IMR-90 (cell line): ENCODE data around the gene DLD. TPM values are rescaled to one million over a fixed set of nuclear protein-coding genes. Genes with fewer than 3 reads are reported as not detected.

Experiments used
- ATAC-seq: fragments of 200-7000 bp; cut with Tn5 transposase; 2 replicates; pipeline ENCODE4 v1.9.1; 2020; ENCODE audit warnings: low read depth, mild to moderate bottlenecking, moderate library complexity
- BruUV-seq: library from RNA; stranded (reverse); fragments of 400-500 nt; replicated peaks from 2 replicates; lab custom pipeline; 2021; lab: Mats Ljungman, UMichigan
- CTCF ChIA-PET: fragments of 300-600 bp; formaldehyde crosslinking; extraction: SDS; loops from one replicate; lab custom pipeline; 2021; ENCODE audit warnings: antibody characterized with exemption; lab: Yijun Ruan, JAX
- POLR2A ChIA-PET: fragments of 300-600 bp; sonication (Branson Sonifier 250); formaldehyde crosslinking; loops from one replicate; lab custom pipeline; 2022; ENCODE audit warnings: antibody characterized with exemption; ENCODE audit not compliant: unreplicated experiment; lab: Charles Lee
- DNase-seq: peaks from one replicate; pipeline ENCODE4 v3.0.0; 2013
- H2AFZ ChIP-seq: replicated peaks from 2 replicates; pipeline ENCODE3; 2013; ENCODE audit warnings: low read length, mild to moderate bottlenecking; ENCODE audit not compliant: poor library complexity
- H2AK5ac ChIP-seq: 2 replicates; pipeline ENCODE4 v1.6.1; 2013; ENCODE audit warnings: low read depth, low read length, inconsistent platforms
- H2AK9ac ChIP-seq: replicated peaks from 2 replicates; pipeline ENCODE3; 2013; ENCODE audit warnings: mild to moderate bottlenecking, low read depth, low read length, moderate library complexity; ENCODE audit not compliant: poor library complexity
- H2BK120ac ChIP-seq: 2 replicates; pipeline ENCODE4 v1.6.1; 2013; ENCODE audit warnings: low read depth, low read length, inconsistent platforms
- H2BK15ac ChIP-seq: 3 replicates; pipeline ENCODE4 v1.6.1; 2013; ENCODE audit warnings: low read depth, low read length, inconsistent platforms
- H2BK20ac ChIP-seq: 2 replicates; pipeline ENCODE4 v1.6.1; 2013; ENCODE audit warnings: low read depth, mild to moderate bottlenecking, inconsistent platforms, low read length, moderate library complexity
- H2BK5ac ChIP-seq: 2 replicates; pipeline ENCODE4 v1.6.1; 2013; ENCODE audit warnings: mild to moderate bottlenecking, low read depth, low read length, inconsistent platforms; ENCODE audit not compliant: poor library complexity, severe bottlenecking
- H3K14ac ChIP-seq: replicated peaks from 2 replicates; pipeline ENCODE4 v1.6.1; 2013; ENCODE audit warnings: low read depth, low read length, inconsistent platforms
- H3K18ac ChIP-seq: 2 replicates; pipeline ENCODE4 v1.6.1; 2013; ENCODE audit warnings: low read depth, low read length, control low read depth
- H3K23ac ChIP-seq: 2 replicates; pipeline ENCODE4 v1.6.1; 2013; ENCODE audit warnings: low read depth, low read length, inconsistent platforms
- H3K27ac ChIP-seq: 2 replicates; pipeline ENCODE4 v1.5.1; 2013; ENCODE audit warnings: mild to moderate bottlenecking, control low read depth, low read length; ENCODE audit not compliant: insufficient read depth
- H3K27me3 ChIP-seq: 2 replicates; pipeline ENCODE4 v1.6.1; 2013; ENCODE audit warnings: low read length; ENCODE audit not compliant: control insufficient read depth, insufficient read depth
- H3K36me3 ChIP-seq: 2 replicates; pipeline ENCODE4 v1.6.1; 2013; ENCODE audit warnings: low read length, mixed read lengths; ENCODE audit not compliant: control insufficient read depth, insufficient read depth
- H3K4ac ChIP-seq: 2 replicates; pipeline ENCODE4 v1.6.1; 2013; ENCODE audit warnings: low read depth, low read length, inconsistent platforms
- H3K4me1 ChIP-seq: 2 replicates; pipeline ENCODE4 v1.6.1; 2013; ENCODE audit warnings: low read length, mixed read lengths; ENCODE audit not compliant: control insufficient read depth, insufficient read depth
- H3K4me2 ChIP-seq: 2 replicates; pipeline ENCODE4 v1.6.1; 2013; ENCODE audit warnings: low read depth, mild to moderate bottlenecking, control low read depth, low read length, moderate library complexity
- H3K4me3 ChIP-seq: 2 replicates; pipeline ENCODE4 v1.5.1; 2013; ENCODE audit warnings: low read depth, mild to moderate bottlenecking, control low read depth, low read length, moderate library complexity; ENCODE audit not compliant: insufficient read depth
- H3K56ac ChIP-seq: 2 replicates; pipeline ENCODE4 v1.6.1; 2013; ENCODE audit warnings: low read length, inconsistent platforms; ENCODE audit not compliant: insufficient read depth; ENCODE audit errors: extremely low read depth
- H3K79me1 ChIP-seq, 2 experiments: 2 replicates each; pipeline ENCODE4 v1.6.1; 2013; ENCODE audit warnings: low read length in 2 of 2, inconsistent platforms in 1 of 2, low read depth in 1 of 2
- H3K9ac ChIP-seq: 2 replicates; pipeline ENCODE4 v1.6.1; 2013; ENCODE audit warnings: low read depth, low read length, control low read depth
- H3K9me1 ChIP-seq: 2 replicates; pipeline ENCODE4 v1.6.1; 2013; ENCODE audit warnings: low read length, inconsistent platforms; ENCODE audit not compliant: insufficient read depth
- H3K9me3 ChIP-seq: 2 replicates; pipeline ENCODE4 v1.6.1; 2013; ENCODE audit warnings: low read length; ENCODE audit not compliant: control insufficient read depth, insufficient read depth
- H4K20me1 ChIP-seq: 2 replicates; pipeline ENCODE4 v1.6.1; 2013; ENCODE audit warnings: low read length, inconsistent platforms; ENCODE audit not compliant: insufficient read depth
- H4K5ac ChIP-seq: 2 replicates; pipeline ENCODE4 v1.6.1; 2013; ENCODE audit warnings: mild to moderate bottlenecking, low read depth, low read length, control low read depth
- H4K8ac ChIP-seq, 2 experiments: 2 replicates each; pipeline ENCODE4 v1.6.1; 2013; ENCODE audit warnings: low read depth in 2 of 2, low read length in 2 of 2, control low read depth in 1 of 2, inconsistent platforms in 1 of 2
- H4K91ac ChIP-seq: 2 replicates; pipeline ENCODE4 v1.6.1; 2013; ENCODE audit warnings: low read depth, low read length, inconsistent platforms; ENCODE audit not compliant: insufficient read depth
- BHLHE40 ChIP-seq: fragments of 150-350 bp; IDR thresholded peaks from 2 replicates; pipeline ENCODE4 v1.6.1; 2016; ENCODE audit warnings: mild to moderate bottlenecking, low read depth, low read length
- CEBPB ChIP-seq: IDR thresholded peaks from 2 replicates; pipeline ENCODE4 v1.6.1; 2012; ENCODE audit warnings: low read depth, low read length, improper control_type of control experiment
- CHD1 ChIP-seq: IDR thresholded peaks from 2 replicates; pipeline ENCODE4 v1.6.1; 2012; ENCODE audit warnings: low read depth, low read length, improper control_type of control experiment
- CTCF ChIP-seq: conservative IDR thresholded peaks from 2 replicates; pipeline ENCODE4 v1.5.1; 2012; ENCODE audit warnings: mild to moderate bottlenecking, low read depth, low read length, improper control_type of control experiment
- ELK1 ChIP-seq: fragments of 150-350 bp; IDR thresholded peaks from 2 replicates; pipeline ENCODE4 v1.6.1; 2016; ENCODE audit warnings: low read depth, mild to moderate bottlenecking, low read length, moderate library complexity, borderline replicate concordance
- MAFK ChIP-seq: IDR thresholded peaks from 2 replicates; pipeline ENCODE4 v1.6.1; 2012; ENCODE audit warnings: low read depth, low read length, improper control_type of control experiment
- MAZ ChIP-seq: IDR thresholded peaks from 2 replicates; pipeline ENCODE4 v1.6.1; 2012; ENCODE audit warnings: low read depth, mild to moderate bottlenecking, low read length, improper control_type of control experiment, moderate library complexity, borderline replicate concordance
- MXI1 ChIP-seq: IDR thresholded peaks from 2 replicates; pipeline ENCODE4 v1.6.1; 2012; ENCODE audit warnings: low read depth, mild to moderate bottlenecking, low read length, moderate library complexity, borderline replicate concordance
- NFE2L2 ChIP-seq: fragments of 150-350 bp; IDR thresholded peaks from 2 replicates; pipeline ENCODE4 v1.6.1; 2016; ENCODE audit warnings: low read depth, mild to moderate bottlenecking, low read length
- POLR2A ChIP-seq: IDR thresholded peaks from 2 replicates; pipeline ENCODE4 v1.6.1; 2012; ENCODE audit warnings: mild to moderate bottlenecking, low read depth, low read length
- RAD21 ChIP-seq: IDR thresholded peaks from 2 replicates; pipeline ENCODE4 v1.6.1; 2012; ENCODE audit warnings: low read length, improper control_type of control experiment
- RCOR1 ChIP-seq: IDR thresholded peaks from 2 replicates; pipeline ENCODE4 v1.6.1; 2012; ENCODE audit warnings: mild to moderate bottlenecking, low read length, improper control_type of control experiment; ENCODE audit not compliant: insufficient replicate concordance
- RFX5 ChIP-seq: IDR thresholded peaks from 2 replicates; pipeline ENCODE4 v1.8.0; 2012; ENCODE audit warnings: low read depth, mild to moderate bottlenecking, low read length, moderate library complexity
- SMC3 ChIP-seq: fragments of 150-350 bp; IDR thresholded peaks from 2 replicates; pipeline ENCODE4 v1.6.1; 2016; ENCODE audit warnings: low read depth, mild to moderate bottlenecking, antibody characterized with exemption, low read length, moderate library complexity
- USF2 ChIP-seq: fragments of 150-350 bp; IDR thresholded peaks from 2 replicates; pipeline ENCODE4 v1.6.1; 2017; ENCODE audit warnings: mild to moderate bottlenecking, antibody characterized with exemption, low read length, low read depth
- WGBS, 2 experiments: methylation state at CpG; one replicate each; pipeline versions ENCODE4 v1.1.5 to v1.1.7; 2013; ENCODE audit warnings: missing lambda C conversion rate in 2 of 2; ENCODE audit not compliant: insufficient read length in 1 of 2; ENCODE audit errors: extremely low coverage in 2 of 2; 5-methylcytosine and 5-hydroxymethylcytosine counted together
- dilution Hi-C: fragments of 300-500 bp; cut with HindIII; formaldehyde crosslinking; loops from one replicate; pipeline ENCODE4 v1.14.3; 2018; ENCODE audit warnings: low sequenced_read_pairs; ENCODE audit not compliant: unreplicated experiment
- in situ Hi-C: fragments of 300-500 bp; cut with MboI; formaldehyde crosslinking; loops from 3 replicates; pipeline ENCODE4 v1.14.3; 2019; ENCODE audit warnings: low sequenced_read_pairs, inconsistent platforms, mixed read lengths
- intact Hi-C: fragments of 100-400 bp; cut with micrococcal nuclease; formaldehyde crosslinking; loops from 2 replicates; pipeline ENCODE4 v1.10.0; 2022
- polyA plus RNA-seq, 3 experiments: library from polyadenylated mRNA; depleted of rRNA; stranded (reverse); fragments of >200 nt; gene quantifications; 2 replicates each; pipeline ENCODE4 v1.2.3, GENCODE V29; 2012; ENCODE audit warnings: low replicate concordance in 1 of 3
- total RNA-seq: library from RNA; depleted of rRNA; stranded (reverse); fragments of >200 nt; gene quantifications from 2 replicates; pipeline ENCODE4 v1.2.3, GENCODE V29; 2012

The DLD gene
- total and polyA plus RNA-seq, 2 of the 4 experiments (the other 2 are of a cell fraction), result 121 to 361 TPM

GRCh38 chr7:107951896-107952295, 60.9 kb downstream of the DLD start:
- H3K4me1 ChIP-seq, result peaks cover 29% of the 10 kb centered on the region
- H3K27ac ChIP-seq, result peak overlapping the region; percentile 42; the same call in 1 of the 2 replicates
- H4K20me1 ChIP-seq, result peaks cover 20% of the 10 kb centered on the region
- no peak overlapping the region for H3K56ac ChIP-seq
- H2AFZ ChIP-seq, result peak overlapping the region; percentile 5
- peaks cover 57% of the 10 kb centered on the region for H3K36me3 ChIP-seq
- H3K18ac ChIP-seq, result peak overlapping the region; percentile 21
- H2BK20ac ChIP-seq, result 0 out of 2 replicates have a peak overlapping the region, but pooled peaks have one; percentile 6
- H3K9ac ChIP-seq, result no peak overlapping the region
- H3K23ac ChIP-seq, result 0 out of 2 replicates have a peak overlapping the region, but pooled peaks have one; percentile 14
- peak overlapping the region; percentile 9 for H2BK5ac ChIP-seq
- H4K5ac ChIP-seq, result 0 out of 2 replicates have a peak overlapping the region, but pooled peaks have one; percentile 38
- 0 out of 2 replicates have a peak overlapping the region, but pooled peaks have one; percentile 8 for H3K4me2 ChIP-seq
- H3K4ac ChIP-seq, result peak overlapping the region; percentile 73
- peak overlapping the region; percentile 61 for H2AK5ac ChIP-seq
- in situ Hi-C loops, result no loop called here
- 87% methylated on average over 4 of the region's 9 CpGs; no CpG with 5 or more reads in 1 of the 2 experiments for WGBS, 2 experiments
- TF ChIP-seq CHD1 (no peak), POLR2A (no peak), BHLHE40 (no peak), MAFK (no peak), SMC3 (no peak), RFX5 (no peak), NFE2L2 (no peak), USF2 (no peak), MXI1 (no peak), CTCF (no peak), MAZ (no peak), ELK1 (no peak), RAD21 (no peak), RCOR1 (no peak), CEBPB (no peak)
- dilution Hi-C loops, result no loop called here
- ATAC-seq, result no peak
- H3K4me3 ChIP-seq, result no peak overlapping the region
- no TSS peak for BruUV-seq
- H4K91ac ChIP-seq, result peak overlapping the region; percentile 3; the same call in 1 of the 2 replicates
- intact Hi-C loops, result no loop called here
- POLR2A ChIA-PET, result interaction anchor here (0.6 kb wide), 1 partner anchor 29 kb away, joined by 3 read pairs; no protein-coding TSS in a partner anchor
- H2BK120ac ChIP-seq, result peak overlapping the region; percentile 17
- peak overlapping the region in 1 of 2 experiments; percentile 7; a peak in 3 of 4 replicates for H4K8ac ChIP-seq
- H3K14ac ChIP-seq, result 0 out of 2 replicates have a peak overlapping the region, but pooled peaks have one; percentile 36
- H3K27me3 ChIP-seq, result no peaks in the 10 kb centered on the region
- DNase-seq, result no peak
- CTCF ChIA-PET, result interaction anchor here (1.0 to 1.5 kb wide), 2 partner anchors 31 to 65 kb away, joined by 3 to 4 read pairs; no protein-coding TSS in a partner anchor
- no peaks in the 10 kb centered on the region for H3K9me3 ChIP-seq
- H2AK9ac ChIP-seq, result no peak overlapping the region
- H3K79me1 ChIP-seq, result peaks cover 10 to 56% of the 10 kb centered on the region in 2 experiments
- H2BK15ac ChIP-seq, result peak overlapping the region; percentile 4; the same call in 1 of the 3 replicates
- peaks cover 33% of the 10 kb centered on the region for H3K9me1 ChIP-seq
